WTC11 (cell line): ENCODE results near the gene TNRC18.

ENCODE experiments used
- CREB1 ChIP-seq: sonication (generic); formaldehyde crosslinking; IDR thresholded peaks from 2 replicates; pipeline ENCODE4 v1.8.0; 2023; ENCODE audit warnings: mild to moderate bottlenecking, missing genetic modification reagents
- CTCF ChIP-seq: fragments of 200-600 bp; IDR thresholded peaks from 2 replicates; pipeline ENCODE4 v1.8.0; 2022; ENCODE audit warnings: antibody characterized with exemption
- ELF4 ChIP-seq: sonication (generic); formaldehyde crosslinking; IDR thresholded peaks from 2 replicates; pipeline ENCODE4 v1.8.1; 2022; ENCODE audit warnings: low read depth, mild to moderate bottlenecking, moderate library complexity, missing genetic modification reagents
- FOXK1 ChIP-seq: sonication (generic); formaldehyde crosslinking; IDR thresholded peaks from 2 replicates; pipeline ENCODE4 v1.8.0; 2022; ENCODE audit warnings: mild to moderate bottlenecking, moderate library complexity, missing genetic modification reagents
- IRF1 ChIP-seq: sonication (generic); formaldehyde crosslinking; IDR thresholded peaks from 2 replicates; pipeline ENCODE4 v1.8.0; 2023; ENCODE audit warnings: missing genetic modification reagents
- MAX ChIP-seq: sonication (generic); formaldehyde crosslinking; IDR thresholded peaks from 2 replicates; pipeline ENCODE4 v1.8.0; 2022; ENCODE audit warnings: mild to moderate bottlenecking, missing genetic modification reagents
- SP1 ChIP-seq: sonication (generic); formaldehyde crosslinking; conservative IDR thresholded peaks from 2 replicates; pipeline ENCODE4 v1.8.1; 2022; ENCODE audit warnings: missing genetic modification reagents
- TP53 ChIP-seq: sonication (generic); formaldehyde crosslinking; IDR thresholded peaks from 2 replicates; pipeline ENCODE4 v1.8.1; 2023; ENCODE audit warnings: mild to moderate bottlenecking, missing genetic modification reagents

- TF ChIP-seq FOXK1 (CRISPR knock-in tag): no peak
- TF ChIP-seq IRF1 (CRISPR knock-in tag): no peak
- TF ChIP-seq MAX: no peak
- no peak for TF ChIP-seq CTCF
- TF ChIP-seq TP53: no peak
- no peak for TF ChIP-seq SP1 (CRISPR knock-in tag)
- no peak for TF ChIP-seq CREB1 (CRISPR knock-in tag)
- TF ChIP-seq ELF4: no peak
Measured at GRCh38 chr7:5362466-5362865, 61.2 kb downstream of the TNRC18 start.
